GM23248 (cell line): Measurements from ENCODE around the gene PML. TPM values are rescaled to one million over a fixed set of nuclear protein-coding genes. Genes with fewer than 3 reads are reported as not detected.

Experiments
- DNase-seq: peaks from one replicate; pipeline ENCODE4 v3.0.0-alpha.2; 2015
- H2AFZ ChIP-seq: fragments of 200-600 bp; sonication (generic); 2 replicates; pipeline ENCODE4 v1.6.1; 2016; ENCODE audit warnings: antibody characterized with exemption
- H3F3A ChIP-seq: fragments of 200-600 bp; sonication (generic); 2 replicates; pipeline ENCODE4 v1.6.1; 2016; ENCODE audit warnings: mild to moderate bottlenecking, antibody characterized with exemption, mixed run types; ENCODE audit not compliant: insufficient read depth
- H3K27ac ChIP-seq: fragments of 200-600 bp; sonication (generic); 2 replicates; pipeline ENCODE4 v1.5.1; 2016; ENCODE audit warnings: mild to moderate bottlenecking
- H3K27me3 ChIP-seq: fragments of 200-600 bp; sonication (generic); replicated peaks from 2 replicates; pipeline ENCODE4 v1.6.1; 2016; ENCODE audit warnings: mild to moderate bottlenecking; ENCODE audit not compliant: insufficient read depth
- H3K36me3 ChIP-seq: fragments of 200-600 bp; sonication (generic); 2 replicates; pipeline ENCODE4 v1.6.1; 2016; ENCODE audit warnings: low read depth, mild to moderate bottlenecking
- H3K4me1 ChIP-seq: fragments of 200-600 bp; sonication (generic); 2 replicates; pipeline ENCODE4 v1.6.1; 2016; ENCODE audit warnings: mild to moderate bottlenecking; ENCODE audit not compliant: insufficient read depth
- H3K4me2 ChIP-seq: fragments of 200-600 bp; sonication (generic); one replicate; pipeline ENCODE4 v1.6.1; 2016; ENCODE audit warnings: mild to moderate bottlenecking; ENCODE audit not compliant: unreplicated experiment
- H3K4me3 ChIP-seq: fragments of 200-600 bp; sonication (generic); 2 replicates; pipeline ENCODE4 v1.5.1; 2016; ENCODE audit warnings: mild to moderate bottlenecking
- H3K79me2 ChIP-seq: fragments of 200-600 bp; sonication (generic); 2 replicates; pipeline ENCODE4 v1.6.1; 2016; ENCODE audit warnings: mild to moderate bottlenecking; ENCODE audit not compliant: insufficient read depth
- H3K9ac ChIP-seq: fragments of 200-600 bp; sonication (generic); 2 replicates; pipeline ENCODE4 v1.6.1; 2016; ENCODE audit warnings: mild to moderate bottlenecking
- H3K9me2 ChIP-seq: fragments of 200-600 bp; sonication (generic); 2 replicates; pipeline ENCODE4 v1.6.1; 2016; ENCODE audit warnings: mixed run types, mild to moderate bottlenecking, moderate library complexity; ENCODE audit not compliant: insufficient read depth
- H3K9me3 ChIP-seq: fragments of 200-600 bp; sonication (generic); one replicate; pipeline ENCODE4 v1.6.1; 2017; ENCODE audit warnings: low read depth
- H4K20me1 ChIP-seq: fragments of 200-600 bp; sonication (generic); 2 replicates; pipeline ENCODE4 v1.6.0; 2016; ENCODE audit not compliant: insufficient read depth
- EZH2 ChIP-seq: fragments of 200-600 bp; sonication (generic); IDR thresholded peaks from 2 replicates; pipeline ENCODE4 v1.6.1; 2018; ENCODE audit warnings: antibody characterized with exemption, mild to moderate bottlenecking; ENCODE audit not compliant: insufficient read depth, poor library complexity, severe bottlenecking
- EZH2phosphoT487 ChIP-seq: fragments of 200-600 bp; sonication (generic); IDR thresholded peaks from 2 replicates; pipeline ENCODE4 v1.6.1; 2018; ENCODE audit warnings: antibody characterized with exemption, moderate library complexity, mild to moderate bottlenecking, low read depth; ENCODE audit not compliant: insufficient read depth
- WGBS, 2 experiments: methylation state at CpG; one replicate each; pipeline ENCODE4 v1.1.6; 2015 to 2017; ENCODE audit warnings: low lambda C conversion rate in 2 of 2, low coverage in 1 of 2; ENCODE audit errors: missing lambda C conversion rate in 2 of 2; 5-methylcytosine and 5-hydroxymethylcytosine counted together
- in situ Hi-C: fragments of 300-500 bp; cut with MboI; formaldehyde crosslinking; loops from 2 replicates; pipeline ENCODE4 v1.15.0; 2020
- polyA plus RNA-seq: library from polyadenylated mRNA; unstranded; fragments of >200 nt; fragmentation: Nextera tagmentation; extraction: Ambion mirVana; gene quantifications from 2 replicates; pipeline ENCODE4 v1.2.1, GENCODE V29; 2016
- total RNA-seq: library from RNA; depleted of rRNA; stranded (reverse); fragments of >200 nt; shearing (Covaris generic); gene quantifications from 2 replicates; pipeline ENCODE4 v1.2.3, GENCODE V29; 2014

PML gene
- total and polyA plus RNA-seq, 2 experiments from 2014 or later = 52.9 to 74.7 TPM

- no peaks in the 10 kb centered on the region for H4K20me1 ChIP-seq
- H3K9ac ChIP-seq = peak overlapping the region; percentile 73
- TF ChIP-seq EZH2phosphoT487 = no peak
- no peak for TF ChIP-seq EZH2
- H3K79me2 ChIP-seq = no peaks in the 10 kb centered on the region
- H3K4me3 ChIP-seq = 0 out of 2 replicates have a peak overlapping the region, but pooled peaks have one; percentile 19
- H3K9me3 ChIP-seq = no peaks in the 10 kb centered on the region
- peak; percentile 94 for DNase-seq
- peak overlapping the region; percentile 92 for H3K27ac ChIP-seq
- no peaks in the 10 kb centered on the region for H3K9me2 ChIP-seq
- in situ Hi-C loops = no loop called here
- peak overlapping the region; percentile 69 for H3K4me2 ChIP-seq
- H3F3A ChIP-seq = peaks cover 12% of the 10 kb centered on the region
- H3K4me1 ChIP-seq = peaks cover 41% of the 10 kb centered on the region
- no peaks in the 10 kb centered on the region for H3K27me3 ChIP-seq
- 7 to 10% methylated on average over 10 of the region's 10 CpGs for WGBS, 2 experiments
- no peak overlapping the region for H2AFZ ChIP-seq
- no peaks in the 10 kb centered on the region for H3K36me3 ChIP-seq
Observed at GRCh38 chr15:73983211-73983727, 11.2 kb upstream of the PML start.

- no peaks in the 10 kb centered on the region for H3K79me2 ChIP-seq
- peak overlapping the region; percentile 69 for H3K4me2 ChIP-seq
- peaks cover 12% of the 10 kb centered on the region for H3F3A ChIP-seq
- in situ Hi-C loops = no loop called here
- H3K27me3 ChIP-seq = no peaks in the 10 kb centered on the region
- no peaks in the 10 kb centered on the region for H4K20me1 ChIP-seq
- peak overlapping the region; percentile 73 for H3K9ac ChIP-seq
- H3K4me3 ChIP-seq = no peak overlapping the region
- no peaks in the 10 kb centered on the region for H3K9me2 ChIP-seq
- no peaks in the 10 kb centered on the region for H3K9me3 ChIP-seq
- WGBS, 2 experiments = 85 to 86% methylated on average over 9 of the region's 9 CpGs
- peak overlapping the region; percentile 92 for H3K27ac ChIP-seq
- no peaks in the 10 kb centered on the region for H3K36me3 ChIP-seq
- no peak for TF ChIP-seq EZH2
- TF ChIP-seq EZH2phosphoT487 = no peak
- no peak for DNase-seq
- no peak overlapping the region for H2AFZ ChIP-seq
- H3K4me1 ChIP-seq = peaks cover 46% of the 10 kb centered on the region
Observed at GRCh38 chr15:73983773-73984172, 10.7 kb upstream of the PML start.

- in situ Hi-C loops = no loop called here
- Histone ChIP-seq H3K9me3 (no peaks in the 10 kb centered on the region), H3K4me1 (peaks cover 51% of the 10 kb centered on the region), H2AFZ (no peak overlapping the region), H3K4me3 (no peak overlapping the region), H3K27ac (no peak overlapping the region), H4K20me1 (no peaks in the 10 kb centered on the region), H3K4me2 (peak overlapping the region; percentile 25), H3K27me3 (no peaks in the 10 kb centered on the region), H3F3A (peaks cover 17% of the 10 kb centered on the region), H3K36me3 (no peaks in the 10 kb centered on the region), H3K9me2 (no peaks in the 10 kb centered on the region), H3K79me2 (no peaks in the 10 kb centered on the region), H3K9ac (no peak overlapping the region)
- no peak for TF ChIP-seq EZH2
- TF ChIP-seq EZH2phosphoT487 = no peak
- WGBS, 2 experiments = 83 to 86% methylated on average over 13 of the region's 13 CpGs
- DNase-seq = peak; percentile 29
Observed at GRCh38 chr15:73984208-73984979, 10.1 kb upstream of the PML start.

GRCh38 chr15:73985101-73985873 is 9.2 kb upstream of the PML start:
- WGBS, 2 experiments = 82 to 89% methylated on average over 13 of the region's 13 CpGs
- DNase-seq = peak; percentile 68
- Histone ChIP-seq H3K4me3 (no peak overlapping the region), H3K36me3 (no peaks in the 10 kb centered on the region), H3K4me2 (peak overlapping the region; percentile 25), H3K79me2 (peaks cover 7% of the 10 kb centered on the region), H3K27ac (no peak overlapping the region), H3K4me1 (peaks cover 56% of the 10 kb centered on the region), H3K9me2 (no peaks in the 10 kb centered on the region), H2AFZ (no peak overlapping the region), H3F3A (peaks cover 23% of the 10 kb centered on the region), H4K20me1 (no peaks in the 10 kb centered on the region), H3K27me3 (no peaks in the 10 kb centered on the region), H3K9me3 (no peaks in the 10 kb centered on the region), H3K9ac (no peak overlapping the region)
- in situ Hi-C loops = no loop called here
- no peak for TF ChIP-seq EZH2
- TF ChIP-seq EZH2phosphoT487 = no peak
